Measurements from ENCODE around the gene CPVL. TPM values are rescaled to one million over a fixed set of nuclear protein-coding genes. Genes with fewer than 3 reads are reported as not detected.
A peak's percentile ranks its signal among the peaks of the same experiment; 100 is the strongest.

Gene CPVL
- polyA plus RNA-seq, 2 of the 4 experiments (the other 2 are of a cell fraction): 0.05 TPM; not detected in 1

DNA sequence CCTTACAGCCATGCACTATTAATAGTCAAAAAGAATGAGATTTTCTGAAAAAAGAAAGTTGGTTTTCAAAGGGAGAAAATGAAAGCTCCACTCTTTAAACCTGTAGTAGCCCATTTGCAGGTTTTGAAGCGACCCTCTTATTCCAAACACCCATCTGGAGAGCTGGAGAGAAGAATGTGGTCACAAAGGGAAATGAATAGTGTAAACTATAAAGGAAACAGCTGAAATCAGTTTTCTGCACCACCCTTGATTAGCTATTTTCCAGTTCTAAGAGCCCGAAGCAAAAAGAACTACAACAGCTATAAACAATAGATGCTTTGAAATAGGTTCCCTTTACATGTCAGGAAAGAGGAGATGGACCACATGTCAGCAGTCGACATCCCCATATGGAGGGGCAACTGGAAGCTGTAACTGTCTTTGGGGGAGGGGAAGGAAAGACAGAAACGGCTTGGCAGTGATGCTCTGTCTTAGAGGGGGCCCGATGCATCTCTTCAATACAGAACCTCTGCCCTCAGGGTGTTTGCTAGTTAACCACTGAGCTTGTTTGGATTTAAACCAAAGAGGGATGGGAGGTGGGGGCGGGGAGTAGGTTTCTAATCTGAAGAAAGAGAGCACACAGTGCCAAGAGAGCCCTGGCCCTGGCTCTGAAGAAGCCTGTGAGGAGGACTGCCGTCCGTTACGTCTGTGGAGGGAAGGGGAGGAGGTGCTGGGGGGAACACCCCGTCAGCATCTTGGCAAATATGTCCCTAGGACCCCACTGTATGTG lies 55.3 kb downstream of the CPVL start:
- POLR2A ChIA-PET: no interaction called here
- Histone ChIP-seq H3K27ac (no peak overlapping the region), H3K4me3 (no peak overlapping the region), H3K9me3 (no peaks in the 10 kb centered on the region), H3K4me1 (no peaks in the 10 kb centered on the region), H3K4me2 (peak overlapping the region; percentile 47)
- WGBS (ENCODE audit: missing lambda C conversion rate): 32% methylated on average over 9 of the region's 10 CpGs
- no peak for DNase-seq (ENCODE audit: low read depth in 1 of 2, low spot score in 1 of 2)
- no peak for FAIRE-seq
- TF ChIP-seq POLR2AphosphoS2 (conservative IDR thresholded peaks at IDR 0.05; ENCODE audit: low read length) (no peak), SREBF2 (IDR thresholded peaks at IDR 0.05) (no peak), FOSL2 (IDR thresholded peaks at IDR 0.05) (no peak), FOSL2 (CRISPR knock-in tag; IDR thresholded peaks at IDR 0.05) (no peak), ZC3H11A (IDR thresholded peaks at IDR 0.05) (no peak), RARB (CRISPR knock-in tag; IDR thresholded peaks at IDR 0.05) (no peak), PHF8 (IDR thresholded peaks at IDR 0.05; ENCODE audit: borderline replicate concordance, low read depth) (no peak), EP300 (IDR thresholded peaks at IDR 0.05) (no peak), TP53 (CRISPR knock-in tag; IDR thresholded peaks at IDR 0.05) (no peak), ZNF302 (CRISPR knock-in tag; IDR thresholded peaks at IDR 0.05) (no peak), RFX5 (IDR thresholded peaks at IDR 0.05) (no peak), HEYL (CRISPR knock-in tag; IDR thresholded peaks at IDR 0.05) (no peak), KDM1A (IDR thresholded peaks at IDR 0.05; ENCODE audit: low read depth) (no peak), HOXA7 (CRISPR knock-in tag; IDR thresholded peaks at IDR 0.05) (no peak), ZFP36 (IDR thresholded peaks at IDR 0.05; ENCODE audit: borderline replicate concordance, partially characterized antibody) (no peak), RAD21 (conservative IDR thresholded peaks at IDR 0.05 in 1 of 2, IDR thresholded peaks at IDR 0.05 in 1 of 2) (no peak)
- TF ChIP-seq, protein P1, sequence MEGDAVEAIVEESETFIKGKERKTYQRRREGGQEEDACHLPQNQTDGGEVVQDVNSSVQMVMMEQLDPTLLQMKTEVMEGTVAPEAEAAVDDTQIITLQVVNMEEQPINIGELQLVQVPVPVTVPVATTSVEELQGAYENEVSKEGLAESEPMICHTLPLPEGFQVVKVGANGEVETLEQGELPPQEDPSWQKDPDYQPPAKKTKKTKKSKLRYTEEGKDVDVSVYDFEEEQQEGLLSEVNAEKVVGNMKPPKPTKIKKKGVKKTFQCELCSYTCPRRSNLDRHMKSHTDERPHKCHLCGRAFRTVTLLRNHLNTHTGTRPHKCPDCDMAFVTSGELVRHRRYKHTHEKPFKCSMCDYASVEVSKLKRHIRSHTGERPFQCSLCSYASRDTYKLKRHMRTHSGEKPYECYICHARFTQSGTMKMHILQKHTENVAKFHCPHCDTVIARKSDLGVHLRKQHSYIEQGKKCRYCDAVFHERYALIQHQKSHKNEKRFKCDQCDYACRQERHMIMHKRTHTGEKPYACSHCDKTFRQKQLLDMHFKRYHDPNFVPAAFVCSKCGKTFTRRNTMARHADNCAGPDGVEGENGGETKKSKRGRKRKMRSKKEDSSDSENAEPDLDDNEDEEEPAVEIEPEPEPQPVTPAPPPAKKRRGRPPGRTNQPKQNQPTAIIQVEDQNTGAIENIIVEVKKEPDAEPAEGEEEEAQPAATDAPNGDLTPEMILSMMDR (IDR thresholded peaks at IDR 0.05): no peak
- TF ChIP-seq, protein P2, sequence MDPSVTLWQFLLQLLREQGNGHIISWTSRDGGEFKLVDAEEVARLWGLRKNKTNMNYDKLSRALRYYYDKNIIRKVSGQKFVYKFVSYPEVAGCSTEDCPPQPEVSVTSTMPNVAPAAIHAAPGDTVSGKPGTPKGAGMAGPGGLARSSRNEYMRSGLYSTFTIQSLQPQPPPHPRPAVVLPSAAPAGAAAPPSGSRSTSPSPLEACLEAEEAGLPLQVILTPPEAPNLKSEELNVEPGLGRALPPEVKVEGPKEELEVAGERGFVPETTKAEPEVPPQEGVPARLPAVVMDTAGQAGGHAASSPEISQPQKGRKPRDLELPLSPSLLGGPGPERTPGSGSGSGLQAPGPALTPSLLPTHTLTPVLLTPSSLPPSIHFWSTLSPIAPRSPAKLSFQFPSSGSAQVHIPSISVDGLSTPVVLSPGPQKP (IDR thresholded peaks at IDR 0.05; ENCODE audit: low read depth, low read length): no peak
- TF ChIP-seq, protein P3, sequence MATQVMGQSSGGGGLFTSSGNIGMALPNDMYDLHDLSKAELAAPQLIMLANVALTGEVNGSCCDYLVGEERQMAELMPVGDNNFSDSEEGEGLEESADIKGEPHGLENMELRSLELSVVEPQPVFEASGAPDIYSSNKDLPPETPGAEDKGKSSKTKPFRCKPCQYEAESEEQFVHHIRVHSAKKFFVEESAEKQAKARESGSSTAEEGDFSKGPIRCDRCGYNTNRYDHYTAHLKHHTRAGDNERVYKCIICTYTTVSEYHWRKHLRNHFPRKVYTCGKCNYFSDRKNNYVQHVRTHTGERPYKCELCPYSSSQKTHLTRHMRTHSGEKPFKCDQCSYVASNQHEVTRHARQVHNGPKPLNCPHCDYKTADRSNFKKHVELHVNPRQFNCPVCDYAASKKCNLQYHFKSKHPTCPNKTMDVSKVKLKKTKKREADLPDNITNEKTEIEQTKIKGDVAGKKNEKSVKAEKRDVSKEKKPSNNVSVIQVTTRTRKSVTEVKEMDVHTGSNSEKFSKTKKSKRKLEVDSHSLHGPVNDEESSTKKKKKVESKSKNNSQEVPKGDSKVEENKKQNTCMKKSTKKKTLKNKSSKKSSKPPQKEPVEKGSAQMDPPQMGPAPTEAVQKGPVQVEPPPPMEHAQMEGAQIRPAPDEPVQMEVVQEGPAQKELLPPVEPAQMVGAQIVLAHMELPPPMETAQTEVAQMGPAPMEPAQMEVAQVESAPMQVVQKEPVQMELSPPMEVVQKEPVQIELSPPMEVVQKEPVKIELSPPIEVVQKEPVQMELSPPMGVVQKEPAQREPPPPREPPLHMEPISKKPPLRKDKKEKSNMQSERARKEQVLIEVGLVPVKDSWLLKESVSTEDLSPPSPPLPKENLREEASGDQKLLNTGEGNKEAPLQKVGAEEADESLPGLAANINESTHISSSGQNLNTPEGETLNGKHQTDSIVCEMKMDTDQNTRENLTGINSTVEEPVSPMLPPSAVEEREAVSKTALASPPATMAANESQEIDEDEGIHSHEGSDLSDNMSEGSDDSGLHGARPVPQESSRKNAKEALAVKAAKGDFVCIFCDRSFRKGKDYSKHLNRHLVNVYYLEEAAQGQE (IDR thresholded peaks at IDR 0.05): no peak
- ATAC-seq: no peak
- CTCF ChIA-PET: interaction anchor here (1.2 to 2.9 kb wide), 6 partner anchors 11 to 318 kb away, joined by 3 to 13 read pairs (median 9); no protein-coding TSS in a partner anchor

Data from A549 (cell line).